ELR (cell line): ENCODE measurements around the gene DOCK8.

Experiments used
- DNase-seq: peaks from one replicate; pipeline ENCODE4 v3.0.0-alpha.2; 2015; ENCODE audit warnings: low read depth

Gene DOCK8

DNA sequence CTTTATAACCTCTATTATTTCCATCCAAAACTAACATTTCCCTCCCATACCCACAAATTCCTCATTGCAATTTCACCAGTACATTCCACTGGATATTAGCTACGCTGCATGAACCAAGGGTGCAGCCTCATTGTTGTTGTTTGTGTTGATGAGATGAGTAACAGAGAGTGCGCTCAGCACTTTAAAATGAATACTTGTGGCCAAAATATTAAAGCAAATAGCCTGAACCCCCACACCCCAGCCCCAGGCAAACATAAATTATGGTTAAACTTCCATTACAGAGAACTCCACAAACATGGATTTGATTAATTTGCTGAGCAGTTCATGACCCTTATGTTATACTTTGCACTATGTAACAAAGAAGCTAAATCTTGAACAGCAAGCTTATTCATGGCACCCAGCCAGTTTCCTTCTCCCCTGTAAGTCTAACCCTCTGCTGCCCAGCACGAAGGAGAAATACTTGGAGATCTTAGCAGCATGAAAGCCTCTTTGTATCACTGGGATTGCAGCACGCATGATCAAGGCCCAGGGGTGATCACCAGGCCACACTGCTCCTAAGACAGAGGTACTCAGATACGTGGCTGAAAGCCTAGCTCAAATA is 205.0 kb downstream of the DOCK8 start:
- no peak for DNase-seq

DNA sequence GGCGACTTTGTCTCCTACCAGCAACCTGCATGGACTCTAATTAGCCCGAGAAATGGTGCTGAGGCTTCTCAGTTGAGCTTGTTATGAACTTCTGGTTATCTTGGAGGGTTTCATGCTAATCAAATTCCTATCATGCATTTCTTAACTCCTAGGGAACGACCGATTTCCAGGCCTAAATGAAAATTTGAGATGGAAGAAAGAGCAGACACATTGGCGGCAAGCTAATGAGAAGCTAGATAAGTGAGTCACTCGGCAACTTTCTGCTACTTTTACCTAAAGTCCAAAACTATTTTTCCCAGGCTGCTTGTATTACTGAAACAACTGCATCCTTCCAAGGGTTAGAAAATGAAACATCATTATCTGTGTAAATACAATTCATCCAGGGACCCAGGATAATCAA is 207.2 kb downstream of the DOCK8 start:
- no peak for DNase-seq

DNA sequence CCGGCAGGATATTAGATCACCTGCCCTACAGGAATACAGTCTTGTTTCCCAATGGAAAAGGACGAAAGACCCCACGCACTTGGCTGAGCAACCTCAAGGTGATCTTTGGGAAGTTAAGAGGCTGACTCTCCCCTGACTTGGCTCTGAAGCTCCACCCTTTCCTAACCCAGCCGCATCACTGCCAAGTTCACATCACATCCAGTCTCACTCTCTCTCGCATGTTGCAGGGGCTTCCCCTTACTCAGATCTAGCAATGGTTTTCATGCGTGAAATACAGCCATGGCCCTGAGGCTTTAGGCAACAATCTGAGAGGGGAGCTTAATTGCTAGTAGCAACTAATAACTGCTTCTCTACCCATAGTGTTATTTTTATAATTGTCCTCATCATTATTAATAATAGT is 211.6 kb downstream of the DOCK8 start:
- no peak for DNase-seq

DNA sequence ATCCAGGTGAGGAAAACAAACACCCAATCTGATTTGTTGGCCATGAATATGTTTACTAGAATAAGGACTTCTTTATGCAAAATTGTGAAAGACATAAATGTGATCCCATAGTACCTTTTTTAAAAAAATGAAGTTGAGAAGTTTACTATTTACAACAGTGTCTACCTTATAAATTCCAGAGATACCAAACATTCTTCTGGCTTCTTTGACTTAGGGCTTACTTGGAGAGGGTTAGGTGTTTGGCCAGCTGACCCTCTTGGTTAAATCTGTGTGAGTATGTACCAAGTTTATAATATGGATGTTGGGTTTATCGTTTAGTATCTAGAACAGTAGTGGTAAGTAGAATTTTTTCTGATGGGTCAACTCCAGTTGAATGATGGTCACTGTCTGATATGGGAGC is 212.3 kb downstream of the DOCK8 start:
- no peak for DNase-seq

DNA sequence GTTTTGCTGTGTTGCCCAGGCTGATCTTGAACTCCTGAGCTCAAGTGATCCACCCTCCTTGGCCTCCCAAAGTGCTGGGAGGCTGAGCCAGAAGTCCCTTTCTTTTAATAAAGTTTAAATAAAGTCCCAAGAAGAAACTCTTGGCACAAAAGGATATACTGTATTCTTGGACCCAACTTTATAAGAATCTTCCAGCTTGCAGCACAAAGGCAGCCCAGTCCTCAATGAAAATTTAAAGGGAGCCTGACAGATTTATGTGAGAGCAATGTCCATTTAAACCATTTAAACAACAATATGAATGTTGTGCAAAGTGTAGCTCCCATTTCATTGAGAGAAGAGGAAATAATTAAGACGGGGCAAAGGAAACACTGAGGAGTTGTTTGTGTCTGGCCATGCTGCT is 217.0 kb downstream of the DOCK8 start:
- no peak for DNase-seq

DNA sequence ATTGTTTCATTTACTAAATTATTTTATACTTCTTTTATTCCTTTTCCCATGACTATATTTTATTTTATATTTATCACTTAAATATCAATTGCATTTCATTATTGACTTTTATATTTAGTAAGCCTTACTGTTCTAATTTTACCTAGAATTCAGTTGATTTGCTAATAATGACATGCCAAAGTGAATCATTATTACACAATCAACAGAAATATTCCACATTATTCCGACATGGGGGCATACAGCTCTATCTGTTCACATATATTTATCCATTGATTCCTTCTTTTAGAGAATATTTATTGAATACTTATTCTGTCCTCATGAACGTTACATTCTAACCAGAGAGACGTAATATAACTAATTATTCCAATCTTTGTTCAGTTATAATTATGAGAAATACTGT is 221.8 kb downstream of the DOCK8 start:
- DNase-seq = no peak

DNA sequence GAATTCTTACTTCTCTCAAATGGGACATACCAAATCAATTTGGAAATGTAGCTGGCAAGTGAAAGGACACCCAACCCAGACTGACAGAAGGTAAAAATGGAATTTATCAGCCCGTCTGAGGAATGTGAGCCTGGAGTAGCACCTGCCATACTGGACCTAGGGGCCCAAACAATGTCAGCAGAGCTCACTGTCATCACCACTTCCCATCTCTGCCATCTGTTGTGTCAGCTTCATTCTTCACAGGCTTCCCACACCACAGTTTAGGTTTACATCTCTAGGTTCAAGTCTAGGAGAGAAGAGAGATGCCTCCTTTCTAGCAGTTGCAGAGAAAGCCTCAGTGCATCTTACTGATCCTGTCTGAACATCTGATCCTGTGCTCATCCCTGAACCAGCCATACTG is 222.4 kb downstream of the DOCK8 start:
- no peak for DNase-seq

DNA sequence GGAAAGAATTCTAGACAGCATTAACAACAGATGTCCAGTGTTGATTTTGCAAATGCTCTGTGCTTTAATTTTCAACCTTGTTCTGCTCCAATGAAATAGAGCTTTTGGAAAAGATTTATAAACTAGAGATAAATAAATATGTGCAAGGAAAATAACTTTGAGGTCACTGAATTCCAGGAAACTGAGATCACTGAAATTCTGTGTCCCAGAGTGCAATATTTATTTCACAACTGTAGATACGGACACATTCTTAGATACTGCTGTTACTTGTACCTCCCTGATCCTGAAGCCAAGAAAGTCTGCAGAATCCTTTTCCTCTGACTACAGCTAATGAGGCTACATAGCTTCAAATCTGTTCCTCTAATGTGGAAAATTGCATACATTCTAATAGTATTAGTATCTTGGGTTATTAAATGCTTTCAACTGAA is 222.9 kb downstream of the DOCK8 start:
- DNase-seq = peak; percentile 1

DNA sequence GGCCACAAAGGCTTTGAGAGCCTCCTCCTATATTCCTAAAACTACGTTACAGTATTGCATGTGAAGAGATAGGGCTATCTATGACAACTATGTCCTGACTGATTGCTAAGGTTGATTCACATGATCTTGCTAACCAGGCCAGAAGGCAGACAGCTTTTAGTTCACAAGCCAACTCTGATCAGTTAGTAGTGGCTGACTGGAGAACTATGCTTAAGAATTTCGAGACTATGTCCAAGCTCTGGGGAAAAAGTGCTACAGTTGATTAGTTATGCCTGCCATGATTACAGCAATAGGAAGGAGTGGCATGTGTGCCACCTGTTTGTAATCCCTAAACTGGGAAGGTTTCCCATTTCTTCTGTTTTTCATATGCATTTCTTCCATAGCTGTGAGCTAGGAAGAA is 223.4 kb downstream of the DOCK8 start:
- DNase-seq = no peak

DNA sequence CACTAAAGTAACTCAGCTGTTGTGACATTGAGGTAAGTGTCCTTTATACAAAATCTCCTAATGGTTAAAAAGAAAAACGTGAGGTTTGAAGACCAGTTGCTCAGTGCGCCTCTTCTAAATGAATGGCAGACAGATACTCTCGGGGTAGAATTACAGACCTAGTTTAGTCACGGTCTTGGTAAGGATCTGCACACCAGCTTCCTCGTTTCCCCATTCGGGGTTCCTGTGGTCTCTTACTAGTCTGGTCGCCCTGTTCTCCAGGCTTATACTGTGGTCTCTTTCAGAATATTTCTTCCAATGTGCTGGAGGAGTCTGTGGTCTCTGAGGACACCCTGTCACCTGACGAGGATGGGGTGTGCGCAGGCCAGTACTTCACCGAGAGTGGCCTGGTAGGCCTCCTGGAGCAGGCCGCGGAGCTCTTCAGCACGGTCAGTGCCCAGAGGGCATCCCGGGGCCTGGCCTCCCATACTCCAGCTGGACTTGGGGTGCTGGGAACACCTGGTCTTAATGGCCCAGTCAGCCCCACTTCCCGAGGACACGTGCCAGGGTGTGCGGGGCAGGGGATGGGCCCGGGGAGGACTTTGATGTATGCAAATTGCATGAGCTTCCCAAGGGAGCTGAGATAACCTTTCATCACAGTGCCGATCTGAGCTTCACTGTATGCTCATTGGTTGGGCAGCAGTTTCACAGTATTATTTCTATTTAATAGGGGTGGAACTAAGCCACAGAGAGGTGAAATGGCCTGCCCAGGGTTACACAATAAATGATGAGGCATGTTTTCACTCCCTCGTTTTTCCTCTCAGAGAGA is 224.5 kb downstream of the DOCK8 start:
- no peak for DNase-seq

DNA sequence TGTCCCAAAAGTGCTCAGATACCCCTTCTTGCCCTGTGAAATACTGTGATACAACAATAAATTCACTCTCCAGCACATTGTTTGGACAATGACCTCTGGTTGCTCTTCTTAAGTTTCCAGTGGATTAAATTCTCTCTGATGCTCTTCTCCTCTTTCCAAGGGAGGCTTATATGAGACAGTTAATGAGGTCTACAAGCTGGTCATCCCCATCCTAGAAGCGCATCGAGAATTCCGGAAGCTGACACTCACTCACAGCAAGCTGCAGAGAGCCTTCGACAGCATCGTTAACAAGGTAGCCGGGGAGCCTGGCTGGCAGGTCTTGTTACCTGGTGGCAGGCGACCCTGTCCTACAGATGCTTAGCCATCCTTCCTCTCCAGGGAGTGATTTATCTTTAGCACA is 226.5 kb downstream of the DOCK8 start:
- no peak for DNase-seq

DNA sequence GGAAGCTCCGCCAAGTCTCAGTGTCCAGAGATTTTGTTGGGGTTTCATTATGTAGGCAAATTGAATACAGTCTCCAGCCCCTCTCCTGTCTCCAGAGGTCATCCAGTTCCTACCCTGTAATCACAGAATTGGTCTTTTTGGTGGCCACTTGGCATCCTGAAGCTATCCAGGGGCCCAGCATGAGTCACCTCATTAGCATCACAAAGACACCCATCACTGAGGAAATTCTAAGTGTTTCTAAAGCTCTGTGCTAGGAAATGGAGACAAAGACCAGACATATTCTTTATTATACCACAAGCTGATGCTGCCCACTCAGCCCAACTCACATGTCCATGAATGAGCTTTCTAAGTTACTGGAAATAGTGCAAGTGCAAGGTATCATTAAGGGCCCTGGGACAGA is 229.9 kb downstream of the DOCK8 start:
- no peak for DNase-seq

DNA sequence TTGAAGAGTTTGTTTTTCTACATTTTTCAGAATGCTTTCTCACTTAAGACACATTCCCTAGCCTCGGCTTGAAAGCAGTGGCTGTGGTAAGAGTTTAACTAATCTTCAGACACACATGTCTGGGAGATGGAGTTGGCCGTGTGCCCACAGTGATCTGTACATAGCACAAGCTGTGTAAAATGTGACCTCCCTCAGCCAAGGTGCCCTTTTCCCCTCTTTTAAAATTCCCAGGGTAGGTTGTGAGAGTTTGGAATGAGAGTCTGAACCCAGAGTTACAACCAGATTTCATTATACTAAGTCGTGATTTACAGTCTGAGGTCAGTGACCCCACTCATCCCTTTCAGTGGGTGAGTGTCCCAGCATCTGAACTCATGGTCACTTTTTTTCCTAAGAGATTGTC is 230.4 kb downstream of the DOCK8 start:
- DNase-seq = no peak

DNA sequence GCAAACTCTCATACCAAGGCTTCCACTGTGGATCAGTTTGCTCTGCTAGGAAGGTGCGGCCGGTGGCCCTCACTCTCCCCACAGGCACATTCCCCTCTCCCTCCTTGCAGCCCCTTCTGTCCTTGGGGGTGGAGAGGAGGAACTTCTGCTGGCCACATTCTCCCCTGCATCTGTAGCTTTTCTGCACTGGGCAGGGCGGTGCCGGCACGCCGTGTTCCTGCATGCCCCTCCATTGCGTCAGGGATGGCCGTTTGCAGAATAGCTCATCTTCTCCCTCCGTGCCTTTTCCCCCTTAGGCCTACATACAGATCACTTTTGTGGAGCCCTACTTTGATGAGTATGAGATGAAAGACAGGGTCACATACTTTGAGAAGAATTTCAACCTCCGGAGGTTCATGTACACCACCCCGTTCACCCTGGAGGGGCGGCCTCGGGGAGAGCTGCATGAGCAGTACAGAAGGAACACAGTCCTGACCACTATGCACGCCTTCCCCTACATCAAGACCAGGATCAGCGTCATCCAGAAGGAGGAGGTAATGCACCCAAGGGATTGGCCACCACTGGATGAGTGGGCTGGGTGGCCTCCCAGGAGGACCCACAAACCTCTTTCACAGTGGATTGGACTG is 231.5 kb downstream of the DOCK8 start:
- DNase-seq = no peak

DNA sequence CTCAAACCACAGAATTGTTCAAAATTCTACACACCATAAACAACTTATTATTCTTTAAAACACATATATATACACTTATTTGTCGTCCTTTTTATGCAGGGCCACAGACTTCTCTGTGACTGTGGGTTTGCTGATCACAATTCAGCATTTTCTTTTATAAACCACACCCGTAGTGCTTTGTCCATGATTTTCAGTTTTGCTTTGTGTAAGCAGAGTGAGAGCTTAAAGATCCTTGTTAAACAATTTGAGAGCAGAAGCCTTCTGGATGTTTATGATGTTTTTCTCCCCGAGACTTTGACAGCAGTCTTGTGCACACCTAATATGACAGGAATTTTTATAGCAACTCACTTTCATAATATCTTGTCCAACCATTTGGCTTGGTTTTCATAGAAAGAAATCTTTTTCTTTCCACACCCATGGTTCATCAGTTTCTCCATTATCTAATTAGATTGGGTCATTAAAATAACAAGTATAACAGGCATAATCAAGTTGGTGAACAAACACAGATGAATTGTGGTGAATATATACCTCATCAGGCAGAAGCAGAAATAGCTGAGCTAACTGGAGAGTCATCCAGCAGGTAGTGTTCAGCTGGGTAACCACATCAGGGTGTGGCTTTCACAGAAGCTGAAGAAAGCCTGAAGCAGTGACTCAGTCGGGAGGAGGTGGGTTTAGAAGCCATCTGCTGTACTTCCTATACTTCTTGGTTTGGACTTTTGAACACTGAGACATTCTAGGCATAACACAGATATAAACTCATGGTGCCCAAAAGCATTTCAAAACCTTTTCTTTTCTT is 232.8 kb downstream of the DOCK8 start:
- DNase-seq = peak; percentile 36

DNA sequence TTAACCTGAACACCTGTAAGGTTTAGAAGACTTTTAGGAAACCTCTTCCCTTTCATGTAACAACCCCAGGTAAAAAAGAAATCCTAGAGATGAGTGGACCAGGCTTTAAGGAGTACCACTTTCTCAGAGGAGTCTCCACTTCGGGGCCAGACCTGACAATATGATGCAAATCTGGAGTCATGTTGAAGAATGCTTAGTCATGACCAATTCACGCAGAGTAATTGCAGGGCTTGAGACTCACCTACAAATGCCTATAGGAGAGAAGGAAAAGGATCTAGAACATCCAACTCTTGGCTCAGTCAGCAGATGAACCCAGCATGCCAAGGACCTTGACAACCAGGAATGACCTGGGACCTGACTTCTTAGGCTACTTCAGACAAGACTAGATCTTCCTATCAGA is 235.4 kb downstream of the DOCK8 start:
- DNase-seq = no peak

DNA sequence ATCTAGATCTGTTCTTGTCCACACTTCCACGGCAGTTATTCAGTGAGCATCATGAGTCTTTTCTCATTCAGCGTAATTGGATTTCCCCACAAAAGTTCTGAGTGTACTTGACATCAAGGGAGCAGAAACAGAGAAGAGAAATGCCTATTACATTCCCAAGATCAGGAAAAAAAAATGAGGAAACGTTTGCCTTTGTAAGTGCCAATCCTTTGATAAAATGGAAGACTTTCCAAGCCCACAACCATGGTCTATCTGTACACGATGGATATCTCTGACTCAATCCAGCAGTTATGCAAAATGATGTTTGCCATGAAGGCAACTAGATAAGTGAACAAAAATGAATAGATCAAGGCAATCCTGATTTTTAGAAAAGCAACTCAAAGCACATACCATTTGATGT is 235.9 kb downstream of the DOCK8 start:
- no peak for DNase-seq

DNA sequence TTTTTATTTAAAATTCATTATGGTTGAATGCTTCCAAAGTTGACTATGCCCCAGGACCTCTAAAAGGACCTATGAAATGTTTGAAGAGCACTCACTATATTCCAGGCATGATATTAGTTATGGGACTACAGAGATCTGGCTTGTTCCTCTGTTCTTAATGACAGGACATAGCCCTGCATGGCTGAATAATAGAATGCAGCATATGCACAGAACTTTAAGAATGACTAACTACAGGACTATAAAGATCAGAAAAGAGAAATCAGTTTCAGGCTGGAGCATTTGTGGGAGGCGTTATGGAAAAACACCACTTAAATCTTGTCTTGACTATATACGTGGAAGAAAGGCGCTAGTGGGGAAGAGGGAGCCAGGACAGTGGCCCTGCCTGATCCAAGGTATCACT is 239.2 kb downstream of the DOCK8 start:
- DNase-seq = no peak

DNA sequence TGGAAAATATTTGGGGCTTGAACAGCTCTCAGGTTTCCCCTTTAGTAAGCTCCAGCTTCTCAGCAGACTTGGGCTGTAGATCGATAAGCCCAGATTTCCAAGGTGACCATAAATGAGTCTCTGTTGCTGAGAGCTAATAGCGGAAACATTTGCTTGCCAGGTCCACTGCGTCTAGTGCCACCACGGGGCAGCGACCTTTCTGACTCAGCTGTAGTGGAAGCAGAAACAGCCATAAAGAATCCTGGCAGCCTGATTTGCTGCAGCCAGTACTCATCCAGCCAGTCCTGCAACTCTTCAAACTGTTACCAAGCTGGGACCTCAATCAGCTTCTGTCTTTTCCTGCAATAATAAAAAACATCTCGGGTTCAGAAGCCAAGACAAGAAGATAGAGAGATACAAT is 241.7 kb downstream of the DOCK8 start:
- no peak for DNase-seq

DNA sequence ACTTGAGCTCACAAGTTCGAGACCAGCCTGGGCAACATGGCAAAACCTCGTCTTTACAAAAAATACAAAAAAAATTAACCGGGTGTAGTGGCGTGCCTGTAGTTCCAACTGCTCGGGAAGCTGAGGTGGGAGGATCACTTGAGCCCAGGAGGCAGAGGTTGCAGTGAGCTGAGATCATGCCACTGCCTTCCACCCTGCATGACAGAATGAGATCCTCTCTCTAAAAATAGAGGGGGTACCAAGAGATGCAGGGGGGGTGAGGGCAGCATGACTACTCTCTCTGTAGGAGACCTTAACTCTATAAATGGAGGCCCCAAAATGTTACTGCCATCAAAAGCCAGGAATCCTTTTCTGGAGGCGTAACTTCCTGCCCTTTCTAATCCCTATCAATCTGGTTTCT is 243.9 kb downstream of the DOCK8 start:
- DNase-seq = no peak

DNA sequence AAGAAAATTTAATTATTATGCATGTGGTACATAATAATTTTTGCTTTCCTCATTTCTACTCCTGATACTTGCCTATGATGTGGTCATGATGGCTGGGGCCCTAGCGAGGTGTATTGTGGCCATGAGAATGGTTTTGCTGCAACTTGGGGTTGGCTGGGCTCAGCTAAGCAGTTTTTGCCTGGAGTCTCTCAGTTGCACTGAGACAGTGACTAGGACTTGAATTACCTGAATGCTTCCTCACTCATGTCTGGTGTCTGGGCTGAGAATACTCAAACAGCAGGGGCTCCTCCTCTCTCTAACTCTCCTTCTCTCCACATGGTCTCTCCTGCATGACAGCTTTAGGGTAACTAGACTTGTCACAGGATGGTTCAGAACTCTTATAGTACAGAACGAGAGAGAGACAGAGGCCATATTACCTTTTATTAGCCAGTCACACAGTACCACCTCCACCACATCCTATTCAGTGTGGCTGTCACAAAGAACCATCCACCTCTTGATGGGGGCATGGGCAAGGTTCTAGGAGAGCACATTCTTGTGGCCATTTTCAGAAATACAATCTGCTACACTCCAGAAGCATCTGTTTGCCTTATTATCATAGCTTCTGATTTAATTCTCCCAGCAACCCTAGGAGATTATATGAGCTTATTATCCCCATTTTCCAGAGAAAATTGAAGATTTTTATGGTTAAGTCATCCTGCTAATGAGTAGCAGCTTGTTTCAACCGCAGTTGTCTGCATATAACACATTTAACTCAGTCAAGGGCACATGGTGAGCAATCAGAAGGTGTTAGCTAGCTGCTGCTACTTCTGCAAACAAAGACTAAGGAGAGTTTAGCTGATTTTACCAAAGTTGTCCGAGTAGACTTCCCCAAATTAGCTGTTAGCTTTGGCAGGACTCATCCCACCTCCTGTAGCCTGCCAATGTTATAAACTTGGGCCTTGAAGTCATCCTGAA is 245.1 kb downstream of the DOCK8 start:
- no peak for DNase-seq

DNA sequence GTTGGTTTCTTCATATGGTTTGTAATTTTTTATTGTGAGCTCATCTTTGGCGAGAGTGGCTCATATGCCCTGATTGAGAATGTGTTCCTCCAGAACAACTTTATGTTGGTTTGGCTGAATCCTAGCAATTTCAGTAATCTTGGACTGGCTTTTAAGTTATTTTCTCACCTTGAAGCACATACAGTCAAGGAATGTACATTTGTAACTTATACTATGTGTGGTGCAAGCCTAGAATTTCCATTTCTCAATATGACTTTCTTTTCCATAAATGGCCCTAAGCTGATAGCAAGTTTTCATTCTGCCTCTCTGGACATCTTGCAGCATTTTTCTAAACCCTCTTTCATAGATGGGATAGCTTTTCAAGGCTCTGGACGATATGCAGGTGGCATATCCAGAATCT is 247.5 kb downstream of the DOCK8 start:
- no peak for DNase-seq
